ENCODE measurements around the gene DENND6B. TPM values are rescaled to one million over a fixed set of nuclear protein-coding genes. Genes with fewer than 3 reads are reported as not detected.
"Not testable (repeated sequence)": the region's sequence is repeated elsewhere in the genome, so short reads cannot be mapped to it uniquely, and the experiment has no call there.

The DENND6B gene
- total RNA-seq, 1 experiment from 2014 or later = 0.47 TPM

DNA sequence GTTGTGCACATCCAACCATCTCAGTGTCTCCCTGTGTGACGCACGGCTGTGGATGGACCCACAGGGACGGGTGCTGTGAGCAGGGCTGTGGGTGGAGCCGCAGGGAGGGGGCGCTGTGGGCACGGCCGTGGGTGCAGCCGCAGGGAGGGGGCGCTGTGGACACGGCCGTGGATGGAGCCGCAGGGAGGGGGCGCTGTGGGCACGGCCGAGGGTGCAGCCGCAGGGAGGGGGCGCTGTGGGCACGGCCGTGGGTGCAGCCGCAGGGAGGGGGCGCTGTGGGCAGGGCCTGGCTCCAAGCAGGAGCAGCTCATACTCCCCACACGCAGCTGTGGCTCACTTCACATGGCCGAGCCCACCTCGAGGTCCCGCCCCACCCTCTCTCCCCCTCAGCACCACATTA is 50.7 kb downstream of the DENND6B start:
- H3K4me3 ChIP-seq = no peak overlapping the region
- H3K27me3 ChIP-seq (replicated peaks) = peaks cover 4% of the 10 kb centered on the region
- H3K27ac ChIP-seq = no peak overlapping the region
- H3K36me3 ChIP-seq = peaks cover 64% of the 10 kb centered on the region
- peaks cover 6% of the 10 kb centered on the region for H3K4me1 ChIP-seq (replicated peaks)
- no peaks in the 10 kb centered on the region for H3K9me3 ChIP-seq (replicated peaks)
- no peak for DNase-seq (ENCODE audit: low read depth in 1 of 2, low spot score in 2 of 2)

GRCh38 chr22:50275181-50276055 is 51.4 kb downstream of the DENND6B start:
- Histone ChIP-seq H3K9me3 (replicated peaks) (no peaks in the 10 kb centered on the region), H3K27ac (no peak overlapping the region), H3K4me3 (no peak overlapping the region), H3K27me3 (replicated peaks) (peaks cover 12% of the 10 kb centered on the region), H3K4me1 (replicated peaks) (peaks cover 13% of the 10 kb centered on the region), H3K36me3 (peaks cover 58% of the 10 kb centered on the region)
- DNase-seq (ENCODE audit: low read depth in 1 of 2, low spot score in 2 of 2) = no peak

GRCh38 chr22:50274771-50275170 is 52.0 kb downstream of the DENND6B start:
- H3K27ac ChIP-seq = no peak overlapping the region
- H3K4me1 ChIP-seq (replicated peaks) = peaks cover 14% of the 10 kb centered on the region
- H3K27me3 ChIP-seq (replicated peaks) = peaks cover 13% of the 10 kb centered on the region
- H3K9me3 ChIP-seq (replicated peaks) = no peaks in the 10 kb centered on the region
- no peak for DNase-seq (ENCODE audit: low read depth in 1 of 2, low spot score in 2 of 2)
- no peak overlapping the region for H3K4me3 ChIP-seq
- peaks cover 51% of the 10 kb centered on the region for H3K36me3 ChIP-seq

- H3K9me3 ChIP-seq (replicated peaks) = no peaks in the 10 kb centered on the region
- H3K4me3 ChIP-seq = no peak overlapping the region
- H3K36me3 ChIP-seq = peaks cover 47% of the 10 kb centered on the region
- H3K27ac ChIP-seq = no peak overlapping the region
- peaks cover 17% of the 10 kb centered on the region for H3K27me3 ChIP-seq (replicated peaks)
- H3K4me1 ChIP-seq (replicated peaks) = peaks cover 14% of the 10 kb centered on the region
- DNase-seq (ENCODE audit: low read depth in 1 of 2, low spot score in 2 of 2) = no peak
Observed at GRCh38 chr22:50274311-50274710, 52.5 kb downstream of the DENND6B start.

DNA sequence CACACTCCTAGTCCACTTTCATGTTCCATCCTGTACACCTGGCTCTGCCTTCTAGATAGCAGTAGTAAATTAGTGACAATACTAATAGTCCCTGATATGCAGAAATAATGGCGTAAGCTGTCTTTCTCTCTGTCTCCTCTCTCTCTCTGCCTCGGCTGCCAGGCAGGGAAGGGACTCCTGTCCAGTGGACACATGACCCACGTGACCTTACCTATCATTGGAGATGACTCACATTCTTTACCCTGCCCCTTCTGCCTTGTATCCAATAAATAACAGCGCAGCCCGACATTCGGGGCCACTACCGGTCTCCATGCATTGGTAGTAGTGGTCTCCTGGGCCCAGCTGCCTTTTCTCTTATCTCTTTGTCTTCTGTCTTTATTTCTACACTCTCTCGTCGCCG is 53.0 kb downstream of the DENND6B start:
- H3K27ac ChIP-seq; H3K9me3 ChIP-seq (replicated peaks); H3K4me3 ChIP-seq; DNase-seq (ENCODE audit: low read depth in 1 of 2, low spot score in 2 of 2): not testable (repeated sequence)
- Histone ChIP-seq H3K4me1 (replicated peaks) (peaks cover 14% of the 10 kb centered on the region), H3K27me3 (replicated peaks) (peaks cover 23% of the 10 kb centered on the region), H3K36me3 (peaks cover 41% of the 10 kb centered on the region)

DNA sequence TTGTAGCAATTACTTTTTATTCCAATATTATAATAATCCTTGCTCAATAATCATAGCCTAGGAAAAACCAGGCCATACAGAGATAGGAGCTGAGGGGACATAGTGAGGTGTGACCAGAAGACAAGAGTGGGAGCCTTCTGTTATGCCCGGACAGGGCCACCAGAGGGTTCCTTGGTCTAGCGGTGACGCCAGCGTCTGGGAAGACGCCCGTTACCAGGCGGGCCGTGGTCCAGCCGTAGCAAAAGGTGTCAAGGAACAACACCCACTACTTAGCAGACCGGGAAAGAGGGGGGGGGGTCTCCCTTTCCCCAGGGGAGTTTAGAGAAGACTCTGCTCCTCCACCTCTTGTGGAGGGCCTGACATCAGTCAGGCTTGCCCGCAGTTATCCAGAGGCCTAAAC is 53.5 kb downstream of the DENND6B start:
- peaks cover 37% of the 10 kb centered on the region for H3K36me3 ChIP-seq
- peaks cover 14% of the 10 kb centered on the region for H3K4me1 ChIP-seq (replicated peaks)
- not testable (repeated sequence) for H3K9me3 ChIP-seq (replicated peaks); H3K4me3 ChIP-seq; DNase-seq (ENCODE audit: low read depth in 1 of 2, low spot score in 2 of 2); H3K27ac ChIP-seq
- H3K27me3 ChIP-seq (replicated peaks) = peaks cover 26% of the 10 kb centered on the region

DNA sequence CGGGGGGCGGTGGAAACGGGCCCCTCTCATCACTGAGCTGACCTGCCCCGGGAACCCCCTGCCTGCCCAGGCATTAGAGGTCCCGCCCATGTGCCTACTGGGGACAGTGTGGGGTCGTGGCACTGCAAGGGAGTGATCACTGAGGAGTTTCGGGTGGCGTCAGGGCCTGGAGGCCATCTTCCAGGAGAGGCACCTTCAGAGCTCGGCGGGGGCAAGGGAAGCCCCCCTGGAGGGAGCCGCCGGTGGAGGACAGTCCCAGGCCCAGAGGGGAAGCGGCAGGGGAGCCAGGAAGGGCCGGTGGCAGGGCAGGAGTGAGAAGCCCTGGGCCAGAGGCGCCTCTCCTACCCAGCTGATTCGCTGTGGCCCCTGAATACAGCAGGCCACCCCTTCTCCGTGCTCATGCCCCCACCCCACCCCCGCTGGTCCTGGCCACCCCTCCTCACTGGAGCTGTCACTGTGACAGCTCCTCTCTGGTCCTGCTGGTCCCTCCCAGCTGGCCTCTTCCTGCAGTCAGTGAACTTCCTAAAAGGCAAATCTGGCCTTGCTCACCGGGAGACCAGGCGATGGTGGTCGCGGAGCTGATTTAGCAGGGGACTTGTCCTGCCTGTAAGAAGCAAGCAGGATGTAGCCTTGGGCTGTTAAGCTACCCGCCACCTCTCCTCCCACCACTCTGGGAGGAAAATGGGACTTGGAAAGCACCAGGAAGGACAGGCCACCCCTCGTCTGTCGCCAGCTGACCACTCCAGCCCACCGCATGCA is 54.6 kb downstream of the DENND6B start:
- no peak for DNase-seq (ENCODE audit: low read depth in 1 of 2, low spot score in 2 of 2)
- Histone ChIP-seq H3K36me3 (peaks cover 26% of the 10 kb centered on the region), H3K9me3 (replicated peaks) (peaks cover 2% of the 10 kb centered on the region; the same call in 1 of the 2 replicates), H3K27ac (no peak overlapping the region), H3K4me3 (no peak overlapping the region), H3K4me1 (replicated peaks) (peaks cover 14% of the 10 kb centered on the region), H3K27me3 (replicated peaks) (peaks cover 32% of the 10 kb centered on the region)

- peaks cover 14% of the 10 kb centered on the region for H3K4me1 ChIP-seq (replicated peaks)
- peak; percentile 52 to 71 for DNase-seq (ENCODE audit: low read depth in 1 of 2, low spot score in 2 of 2)
- peaks cover 8% of the 10 kb centered on the region for H3K9me3 ChIP-seq (replicated peaks)
- H3K4me3 ChIP-seq = no peak overlapping the region; the same call in 1 of the 2 replicates
- H3K27me3 ChIP-seq (replicated peaks) = peaks cover 32% of the 10 kb centered on the region
- peaks cover 19% of the 10 kb centered on the region for H3K36me3 ChIP-seq
- H3K27ac ChIP-seq = no peak overlapping the region
Observed at GRCh38 chr22:50271519-50271970, 55.3 kb downstream of the DENND6B start.

DNA sequence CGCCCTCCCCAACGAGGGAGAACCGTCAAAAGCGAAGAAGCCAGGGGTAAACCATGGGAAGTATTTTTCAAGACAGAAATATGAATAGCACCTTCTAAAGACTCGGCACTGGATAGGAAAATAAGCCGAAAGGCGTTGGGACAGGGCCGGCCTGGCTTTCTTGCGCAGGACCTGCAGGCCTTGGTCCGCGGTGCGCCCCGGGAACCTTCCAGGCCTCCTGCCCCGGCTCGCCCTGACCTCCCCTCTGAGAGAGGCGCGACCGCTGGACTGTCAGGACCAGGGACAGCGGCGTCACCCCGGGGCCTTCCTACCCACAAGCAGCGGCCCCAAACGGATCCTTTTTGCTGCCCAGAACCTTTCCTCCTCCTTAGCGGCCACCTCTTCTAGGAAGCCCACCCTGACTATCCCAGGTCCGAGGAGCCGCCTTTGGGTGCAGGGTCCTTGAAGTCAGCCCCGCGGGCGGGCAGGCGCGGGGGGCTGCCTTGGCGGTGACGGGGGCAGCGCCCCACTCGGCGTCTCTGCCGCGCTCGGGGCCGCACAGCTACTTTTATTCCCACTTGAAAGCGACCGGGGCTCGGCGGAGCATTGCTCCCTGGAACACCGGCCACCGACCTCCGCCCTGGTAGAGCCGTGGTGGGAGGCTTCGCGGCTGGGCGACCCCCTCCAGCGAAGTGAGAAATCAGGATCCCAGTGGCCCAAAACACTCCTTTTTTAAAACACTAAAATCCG is 56.0 kb downstream of the DENND6B start:
- Histone ChIP-seq H3K4me1 (replicated peaks) (peaks cover 14% of the 10 kb centered on the region), H3K27me3 (replicated peaks) (peaks cover 32% of the 10 kb centered on the region), H3K27ac (no peak overlapping the region), H3K4me3 (peak overlapping the region; percentile 33), H3K36me3 (peaks cover 14% of the 10 kb centered on the region), H3K9me3 (replicated peaks) (peaks cover 9% of the 10 kb centered on the region)
- peak; percentile 67 to 77 for DNase-seq (ENCODE audit: low read depth in 1 of 2, low spot score in 2 of 2)

DNA sequence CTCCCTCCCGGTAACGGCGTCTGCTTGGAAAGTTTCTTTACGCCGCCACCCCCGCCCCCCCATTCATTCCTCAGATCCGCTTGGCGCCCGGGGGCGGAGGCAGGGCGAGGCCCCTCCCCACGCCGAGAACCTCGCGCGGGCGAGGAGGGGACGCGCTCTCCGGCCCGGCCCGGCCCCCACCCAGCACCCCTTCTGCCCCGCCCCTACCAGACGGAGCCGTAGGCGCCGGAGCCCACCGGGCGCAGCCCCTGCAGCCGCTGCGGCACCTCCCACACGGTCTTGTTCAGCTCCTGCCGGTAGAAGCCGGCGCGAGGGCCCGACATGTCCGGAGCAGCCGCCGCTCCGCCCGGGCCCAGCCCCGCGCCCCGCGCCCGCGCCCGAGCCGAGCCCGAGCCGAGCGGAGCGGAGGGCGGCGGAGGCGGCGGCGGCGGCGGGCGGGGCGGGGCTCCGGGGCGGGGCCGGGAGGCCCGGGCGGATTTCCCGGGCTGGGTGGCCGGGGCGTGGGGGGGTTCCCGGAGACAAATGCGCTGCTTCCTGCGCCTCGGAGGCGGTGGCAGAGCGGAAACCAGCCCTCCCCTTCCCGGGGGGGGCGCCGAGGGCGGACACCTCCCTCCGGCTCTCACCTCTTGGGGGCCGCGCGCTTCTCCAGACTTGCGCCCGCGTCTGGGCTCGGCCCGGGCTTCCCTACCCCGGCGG is 56.7 kb downstream of the DENND6B start, which contains the start of gene MAPK11:
Gene MAPK11 (minus strand): TSS at position 411 of the 696 bp plus-strand sequence. CDS start 88 bp downstream, at position 323.
- Histone ChIP-seq H3K27me3 (replicated peaks) (peaks cover 32% of the 10 kb centered on the region), H3K4me1 (replicated peaks) (peaks cover 14% of the 10 kb centered on the region), H3K4me3 (peak within 1 kb of the TSS; percentile 33), H3K9me3 (replicated peaks) (peaks cover 9% of the 10 kb centered on the region), H3K27ac (no peak within 1 kb of the TSS), H3K36me3 (peaks cover 7% of the 10 kb centered on the region)
- no peak for DNase-seq (ENCODE audit: low read depth in 1 of 2, low spot score in 2 of 2)

DNA sequence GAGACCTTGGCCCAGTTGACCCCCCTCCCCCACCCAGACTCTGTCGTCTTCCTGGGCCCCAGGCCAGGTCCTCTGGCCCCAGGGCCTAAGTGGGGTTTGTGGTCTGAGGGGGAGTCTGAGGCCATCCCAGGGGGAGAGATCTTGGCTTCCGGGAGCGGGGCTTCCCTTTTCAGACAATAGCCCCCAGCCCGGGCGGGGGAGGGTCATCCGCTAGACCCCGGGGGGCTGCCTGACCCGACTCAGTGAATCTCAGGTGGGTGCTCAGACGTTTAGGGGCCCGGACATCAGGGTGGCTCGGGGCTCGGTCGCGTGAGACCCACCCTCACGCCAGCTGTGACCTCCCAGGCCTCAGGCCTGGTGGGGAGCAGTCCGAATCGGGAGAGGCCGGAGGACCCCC is 57.2 kb downstream of the DENND6B start:
- no peak overlapping the region for H3K27ac ChIP-seq

GRCh38 chr22:50268655-50269113 is 58.1 kb downstream of the DENND6B start:
- Histone ChIP-seq H3K36me3 (no peaks in the 10 kb centered on the region), H3K4me3 (no peak overlapping the region), H3K9me3 (replicated peaks) (peaks cover 9% of the 10 kb centered on the region), H3K27ac (no peak overlapping the region), H3K27me3 (replicated peaks) (peaks cover 32% of the 10 kb centered on the region), H3K4me1 (replicated peaks) (peaks cover 14% of the 10 kb centered on the region)
- no peak for DNase-seq (ENCODE audit: low read depth in 1 of 2, low spot score in 2 of 2)

More for the DNA sequence above, 57.2 kb downstream of the DENND6B start:
- Histone ChIP-seq H3K36me3 (peaks cover 4% of the 10 kb centered on the region), H3K9me3 (replicated peaks) (peaks cover 9% of the 10 kb centered on the region), H3K4me3 (no peak overlapping the region; the same call in 1 of the 2 replicates), H3K27me3 (replicated peaks) (peaks cover 32% of the 10 kb centered on the region), H3K4me1 (replicated peaks) (peaks cover 14% of the 10 kb centered on the region)
- DNase-seq (ENCODE audit: low read depth in 1 of 2, low spot score in 2 of 2) = no peak
